H1 (cell line): ENCODE measurements around the gene GFI1B.

Source experiments
- CTCF ChIP-seq, 3 experiments: IDR thresholded peaks; 1 replicate in 2 of 3; 2 replicates in 1 of 3; pipeline versions ENCODE4 v1.5.1 to v1.6.1; 2011; ENCODE audit warnings: low read length in 3 of 3, mild to moderate bottlenecking in 3 of 3, inconsistent platforms in 2 of 3, low read depth in 1 of 3, moderate library complexity in 1 of 3; ENCODE audit not compliant: insufficient read depth in 1 of 3; ENCODE audit errors: control extremely low read depth in 1 of 3
- JUN ChIP-seq: IDR thresholded peaks from 2 replicates; pipeline ENCODE4 v1.6.1; 2011; ENCODE audit warnings: low read depth, mild to moderate bottlenecking, improper control_type of control experiment, low read length
- POLR2AphosphoS5 ChIP-seq: IDR thresholded peaks from 2 replicates; pipeline ENCODE4 v1.6.1; 2011; ENCODE audit warnings: low read depth, low read length
- RNF2 ChIP-seq: fragments of 200-900, 300-1000 bp; sonication (generic); IDR thresholded peaks from 2 replicates; pipeline ENCODE4 v1.7.1; 2016; ENCODE audit warnings: borderline replicate concordance, low read depth, mild to moderate bottlenecking, antibody characterized with exemption, low read length; ENCODE audit not compliant: poor library complexity, severe bottlenecking; ENCODE audit errors: missing control alignments

- TF ChIP-seq CTCF (IDR thresholded peaks at IDR 0.05; ENCODE audit: control extremely low read depth in 1 of 3, insufficient read depth in 1 of 3, low read depth in 1 of 3, low read length in 3 of 3): no peak
- no peak for TF ChIP-seq POLR2AphosphoS5
- no peak for TF ChIP-seq RNF2
- no peak for TF ChIP-seq JUN
These were observed 28.3 kb downstream of the GFI1B start for GRCh38 chr9:133006731-133007352.
